Tibial artery (tissue), 4 donors: ENCODE measurements around the gene CALCR.

Experiments
- DNase-seq, 2 donors: peaks; one replicate each; pipeline ENCODE4 v3.0.0-alpha.2; 2019
- H3K27ac ChIP-seq, 2 donors: fragments of 200-600 bp; sonication (generic) in 1 of 2; 1 replicate in 1 of 2; 2 replicates in 1 of 2; pipeline ENCODE4 v1.5.1; 2018 to 2019; ENCODE audit warnings: mild to moderate bottlenecking in 1 of 2
- H3K27me3 ChIP-seq, 2 donors: fragments of 200-600 bp; sonication (generic) in 1 of 2; one replicate each; pipeline versions ENCODE4 v1.5.1 to v1.6.0; 2016 to 2019
- H3K36me3 ChIP-seq, 3 donors: fragments of 200-600 bp; sonication (generic) in 2 of 3; one replicate each; pipeline ENCODE4 v1.5.1; 2016 to 2019; ENCODE audit warnings: mild to moderate bottlenecking in 2 of 3
- H3K4me1 ChIP-seq, 4 donors: fragments of 200-600 bp; sonication (generic) in 2 of 4; 1 replicate in 3 of 4; 2 replicates in 1 of 4; pipeline ENCODE4 v1.5.1; 2016 to 2019
- H3K4me3 ChIP-seq, 2 donors: fragments of 200-600 bp; sonication (generic) in 1 of 2; 1 replicate in 1 of 2; 2 replicates in 1 of 2; pipeline ENCODE4 v1.5.1; 2018 to 2019; ENCODE audit warnings: mild to moderate bottlenecking in 2 of 2
- H3K9me3 ChIP-seq, 3 donors: fragments of 200-600 bp; sonication (generic) in 1 of 3; one replicate each; pipeline ENCODE4 v1.5.1; 2016 to 2019
- intact Hi-C: fragments of 100-400 bp; cut with DNase I; formaldehyde crosslinking; loops from one replicate; pipeline ENCODE4 v1.15.0; 2023; ENCODE audit warnings: low total_unique reads
- TF ChIP-seq, protein P1 (sequence below), 2 experiments: fragments of 200-600 bp in 1 of 2; fragments of 450-650 bp in 1 of 2; IDR thresholded peaks; one replicate each; pipeline ENCODE4 v1.5.1; 2017 to 2019; ENCODE audit warnings: antibody characterized with exemption in 2 of 2, mild to moderate bottlenecking in 1 of 2, moderate library complexity in 1 of 2

Gene CALCR

GRCh38 chr7:93414574-93414973 is 159.9 kb downstream of the CALCR start:
- Histone ChIP-seq H3K4me3 (no peak overlapping the region), H3K27me3 (no peaks in the 10 kb centered on the region), H3K9me3 (no peaks in the 10 kb centered on the region), H3K4me1 (no peaks in the 10 kb centered on the region), H3K36me3 (no peaks in the 10 kb centered on the region), H3K27ac (no peak overlapping the region)
- intact Hi-C loops: no loop called here
- TF ChIP-seq, protein P1, sequence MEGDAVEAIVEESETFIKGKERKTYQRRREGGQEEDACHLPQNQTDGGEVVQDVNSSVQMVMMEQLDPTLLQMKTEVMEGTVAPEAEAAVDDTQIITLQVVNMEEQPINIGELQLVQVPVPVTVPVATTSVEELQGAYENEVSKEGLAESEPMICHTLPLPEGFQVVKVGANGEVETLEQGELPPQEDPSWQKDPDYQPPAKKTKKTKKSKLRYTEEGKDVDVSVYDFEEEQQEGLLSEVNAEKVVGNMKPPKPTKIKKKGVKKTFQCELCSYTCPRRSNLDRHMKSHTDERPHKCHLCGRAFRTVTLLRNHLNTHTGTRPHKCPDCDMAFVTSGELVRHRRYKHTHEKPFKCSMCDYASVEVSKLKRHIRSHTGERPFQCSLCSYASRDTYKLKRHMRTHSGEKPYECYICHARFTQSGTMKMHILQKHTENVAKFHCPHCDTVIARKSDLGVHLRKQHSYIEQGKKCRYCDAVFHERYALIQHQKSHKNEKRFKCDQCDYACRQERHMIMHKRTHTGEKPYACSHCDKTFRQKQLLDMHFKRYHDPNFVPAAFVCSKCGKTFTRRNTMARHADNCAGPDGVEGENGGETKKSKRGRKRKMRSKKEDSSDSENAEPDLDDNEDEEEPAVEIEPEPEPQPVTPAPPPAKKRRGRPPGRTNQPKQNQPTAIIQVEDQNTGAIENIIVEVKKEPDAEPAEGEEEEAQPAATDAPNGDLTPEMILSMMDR (IDR thresholded peaks at IDR 0.05): no peak
- no peak for DNase-seq

DNA sequence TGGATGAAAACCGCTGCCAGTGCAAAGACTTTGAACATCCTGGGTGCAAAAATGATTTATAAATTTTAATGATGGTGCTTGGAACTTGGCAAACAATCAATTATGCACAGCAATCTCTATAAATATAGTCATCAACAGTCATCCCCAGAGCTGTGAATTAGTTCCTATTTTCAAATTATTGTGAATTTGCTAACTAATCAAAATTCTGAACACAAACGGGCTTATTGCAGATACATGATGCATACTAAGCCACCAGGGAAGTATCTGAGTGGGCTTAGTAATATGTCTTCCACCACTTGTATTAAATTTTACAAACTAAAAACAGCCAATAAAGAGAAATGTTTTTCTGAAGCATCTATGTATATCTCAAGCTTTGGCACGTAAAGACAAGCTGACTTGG is 165.2 kb downstream of the CALCR start:
- no peak for DNase-seq
- intact Hi-C loops: no loop called here
- Histone ChIP-seq H3K27me3 (no peaks in the 10 kb centered on the region), H3K27ac (no peak overlapping the region), H3K9me3 (peaks cover 0 to 8% (median 7%) of the 10 kb centered on the region in 3 donors), H3K4me1 (no peaks in the 10 kb centered on the region), H3K4me3 (no peak overlapping the region), H3K36me3 (no peaks in the 10 kb centered on the region)
- TF ChIP-seq, protein P1 (IDR thresholded peaks at IDR 0.05): no peak

GRCh38 chr7:93407239-93407638 is 167.3 kb downstream of the CALCR start:
- TF ChIP-seq, protein P1 (IDR thresholded peaks at IDR 0.05): no peak
- Histone ChIP-seq H3K36me3 (no peaks in the 10 kb centered on the region), H3K27ac (no peak overlapping the region), H3K27me3 (no peaks in the 10 kb centered on the region), H3K4me1 (no peaks in the 10 kb centered on the region), H3K4me3 (no peak overlapping the region), H3K9me3 (peaks cover 0 to 8% (median 7%) of the 10 kb centered on the region in 3 donors)
- no peak for DNase-seq
- intact Hi-C loops: no loop called here

GRCh38 chr7:93402944-93403343 is 171.6 kb downstream of the CALCR start:
- TF ChIP-seq, protein P1 (IDR thresholded peaks at IDR 0.05): no peak
- no peak for DNase-seq
- H3K27me3 ChIP-seq: no peaks in the 10 kb centered on the region
- H3K4me1 ChIP-seq: no peaks in the 10 kb centered on the region
- H3K9me3 ChIP-seq: peaks cover 0 to 8% (median 7%) of the 10 kb centered on the region in 3 donors
- H3K27ac ChIP-seq: no peak overlapping the region
- intact Hi-C loops: no loop called here
- no peaks in the 10 kb centered on the region for H3K36me3 ChIP-seq
- no peak overlapping the region for H3K4me3 ChIP-seq

DNA sequence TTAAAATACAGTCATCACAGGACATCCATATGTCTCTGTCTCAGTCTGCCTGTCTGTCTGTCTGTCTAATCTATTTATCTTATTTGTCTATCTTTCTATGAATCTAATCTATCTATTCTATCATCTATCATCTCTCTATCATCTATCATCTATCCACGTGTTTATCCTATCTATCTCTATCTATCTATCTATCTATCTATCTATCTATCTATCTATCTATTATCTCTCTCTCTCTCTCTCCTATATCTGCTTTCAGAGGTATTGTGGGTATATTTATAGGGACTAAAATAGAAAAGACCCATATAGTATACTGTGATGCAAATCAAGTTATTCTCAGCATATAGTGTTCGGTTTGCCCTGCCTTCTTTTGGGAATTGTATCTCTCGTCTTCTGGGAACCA is 174.9 kb downstream of the CALCR start:
- no peak for DNase-seq
- intact Hi-C loops: no loop called here
- TF ChIP-seq, protein P1 (IDR thresholded peaks at IDR 0.05): no peak
- Histone ChIP-seq H3K36me3 (no peaks in the 10 kb centered on the region), H3K27ac (no peak overlapping the region), H3K27me3 (no peaks in the 10 kb centered on the region), H3K4me1 (no peaks in the 10 kb centered on the region), H3K4me3 (no peak overlapping the region), H3K9me3 (no peaks in the 10 kb centered on the region)

- intact Hi-C loops: no loop called here
- Histone ChIP-seq H3K36me3 (no peaks in the 10 kb centered on the region), H3K27me3 (no peaks in the 10 kb centered on the region), H3K27ac (no peak overlapping the region), H3K4me3 (no peak overlapping the region), H3K4me1 (no peaks in the 10 kb centered on the region), H3K9me3 (no peaks in the 10 kb centered on the region)
- TF ChIP-seq, protein P1 (IDR thresholded peaks at IDR 0.05): no peak
- DNase-seq: no peak
Measured at GRCh38 chr7:93392984-93393383, 181.5 kb downstream of the CALCR start.
